Subcutaneous adipose tissue (tissue), 4 donors: Measurements from ENCODE around the gene CMC1. TPM values are rescaled to one million over a fixed set of nuclear protein-coding genes. Genes with fewer than 3 reads are reported as not detected.

Experiments
- total RNA-seq, 4 donors: library from RNA; depleted of rRNA; stranded (reverse); fragments of >200 nt; gene quantifications; one replicate each; pipeline ENCODE4 v1.1.0, GENCODE V29; 2016
- TF ChIP-seq, protein P1 (sequence below): fragments of 450-650 bp; IDR thresholded peaks from one replicate; pipeline ENCODE4 v1.5.1; 2016; ENCODE audit warnings: low read depth, mild to moderate bottlenecking, control low read depth, antibody characterized with exemption, moderate library complexity

The CMC1 gene
- total RNA-seq, 4 donors from 2014 or later, result 10.9 to 17.6 (median 13.8) TPM

DNA sequence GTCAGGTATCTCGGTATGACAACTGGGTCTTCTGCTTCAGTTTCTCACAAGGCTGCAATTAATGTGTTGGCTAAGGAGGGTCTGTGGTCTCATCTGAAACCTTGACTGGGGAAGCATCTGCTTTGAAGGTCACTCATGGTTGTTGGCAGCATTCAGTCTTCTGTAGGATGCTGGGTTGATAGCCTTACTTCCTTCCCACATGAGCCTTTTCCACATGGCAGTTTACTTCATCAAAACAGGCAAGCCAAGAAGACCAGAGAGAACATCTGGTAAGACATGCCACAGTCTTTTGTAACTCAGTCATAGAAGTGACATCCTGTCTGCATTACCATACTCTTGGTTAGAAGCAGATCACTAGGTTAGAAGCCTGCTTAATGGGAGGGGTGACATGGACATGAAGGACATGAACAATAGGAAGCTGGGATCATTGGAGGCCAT is 49.5 kb downstream of the CMC1 start:
- TF ChIP-seq, protein P1, sequence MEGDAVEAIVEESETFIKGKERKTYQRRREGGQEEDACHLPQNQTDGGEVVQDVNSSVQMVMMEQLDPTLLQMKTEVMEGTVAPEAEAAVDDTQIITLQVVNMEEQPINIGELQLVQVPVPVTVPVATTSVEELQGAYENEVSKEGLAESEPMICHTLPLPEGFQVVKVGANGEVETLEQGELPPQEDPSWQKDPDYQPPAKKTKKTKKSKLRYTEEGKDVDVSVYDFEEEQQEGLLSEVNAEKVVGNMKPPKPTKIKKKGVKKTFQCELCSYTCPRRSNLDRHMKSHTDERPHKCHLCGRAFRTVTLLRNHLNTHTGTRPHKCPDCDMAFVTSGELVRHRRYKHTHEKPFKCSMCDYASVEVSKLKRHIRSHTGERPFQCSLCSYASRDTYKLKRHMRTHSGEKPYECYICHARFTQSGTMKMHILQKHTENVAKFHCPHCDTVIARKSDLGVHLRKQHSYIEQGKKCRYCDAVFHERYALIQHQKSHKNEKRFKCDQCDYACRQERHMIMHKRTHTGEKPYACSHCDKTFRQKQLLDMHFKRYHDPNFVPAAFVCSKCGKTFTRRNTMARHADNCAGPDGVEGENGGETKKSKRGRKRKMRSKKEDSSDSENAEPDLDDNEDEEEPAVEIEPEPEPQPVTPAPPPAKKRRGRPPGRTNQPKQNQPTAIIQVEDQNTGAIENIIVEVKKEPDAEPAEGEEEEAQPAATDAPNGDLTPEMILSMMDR, result no peak

- TF ChIP-seq, protein P1, result no peak
Observed at GRCh38 chr3:28291577-28291976, 50.2 kb downstream of the CMC1 start.

DNA sequence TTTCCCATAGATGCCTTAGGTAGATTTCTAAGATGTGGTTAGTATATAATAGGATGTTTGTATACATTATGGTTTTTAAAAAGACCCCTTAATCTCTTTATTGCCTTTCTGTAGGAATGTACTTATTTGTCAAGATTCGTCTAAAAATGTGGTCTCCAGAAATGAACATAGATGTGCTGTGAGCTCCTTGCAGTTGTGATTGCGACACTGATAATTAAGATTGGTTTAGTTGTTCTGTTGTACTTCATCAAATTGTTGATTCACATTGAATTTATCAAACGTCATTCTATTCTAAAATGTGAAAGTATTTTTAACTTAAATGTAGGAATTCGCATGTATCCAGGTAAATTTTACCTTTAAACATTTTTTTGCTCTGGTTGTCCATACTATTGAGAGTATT is 51.2 kb downstream of the CMC1 start:
- TF ChIP-seq, protein P1, result no peak

DNA sequence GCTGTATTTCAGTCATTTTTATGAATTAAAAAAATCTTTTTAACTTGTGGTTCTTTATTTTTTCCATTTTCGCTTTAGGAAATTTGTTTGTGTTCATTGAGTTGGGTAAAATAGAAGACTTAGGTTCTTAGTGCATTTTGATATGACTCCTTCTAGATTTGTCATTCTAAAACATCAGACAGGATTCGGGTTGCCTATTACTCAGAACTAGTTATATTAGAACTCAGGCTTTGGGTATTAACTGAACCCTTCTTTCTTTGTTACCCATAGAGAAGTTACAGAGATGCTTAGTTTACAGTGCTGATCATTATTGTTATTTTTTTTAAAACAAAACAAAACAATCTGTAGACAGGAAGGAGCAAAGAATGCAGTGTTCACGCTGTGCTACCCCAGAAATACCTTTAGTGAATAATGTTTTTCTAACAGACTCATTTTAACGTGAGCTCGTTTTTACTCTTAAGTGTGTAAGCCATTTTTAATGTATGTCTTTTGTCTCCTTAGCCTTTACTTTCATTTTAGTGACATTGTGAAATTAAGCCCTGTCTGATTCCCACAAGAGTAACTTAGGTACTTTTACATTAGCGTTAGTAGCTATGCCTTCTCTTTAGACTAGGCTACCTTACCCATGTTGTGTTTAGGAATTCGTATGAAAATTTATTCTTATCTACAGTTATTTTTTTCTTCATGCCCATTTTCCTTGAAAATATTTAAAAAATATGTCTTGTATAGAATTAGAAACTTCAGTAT is 53.4 kb downstream of the CMC1 start:
- TF ChIP-seq, protein P1, result no peak

DNA sequence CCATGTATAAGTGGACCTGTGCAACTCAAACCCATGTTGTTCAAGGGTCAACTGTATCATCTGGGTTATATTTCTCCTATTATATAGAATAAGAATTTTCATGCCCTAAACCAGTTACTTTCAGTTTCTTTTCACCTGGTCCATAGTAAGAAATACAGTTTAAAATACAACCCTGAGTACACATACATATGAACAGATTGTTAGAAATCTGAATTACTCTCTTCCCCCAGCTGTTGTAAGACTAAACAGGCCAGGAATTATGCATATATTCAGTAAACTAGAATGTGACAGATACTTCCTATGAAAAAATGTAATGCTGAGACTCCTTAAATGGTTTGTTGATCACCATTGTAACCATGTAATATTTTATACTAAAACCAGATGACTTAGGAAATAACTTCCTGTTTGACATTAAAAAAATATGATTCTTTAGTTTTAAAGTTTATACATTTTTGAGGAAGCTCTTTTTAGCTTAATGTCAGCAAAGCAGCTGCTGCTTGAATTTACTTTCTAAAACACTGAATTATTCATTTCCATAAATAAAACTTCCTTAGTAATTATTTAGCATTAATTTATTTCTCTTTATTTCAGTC is 54.6 kb downstream of the CMC1 start:
- TF ChIP-seq, protein P1, result no peak

DNA sequence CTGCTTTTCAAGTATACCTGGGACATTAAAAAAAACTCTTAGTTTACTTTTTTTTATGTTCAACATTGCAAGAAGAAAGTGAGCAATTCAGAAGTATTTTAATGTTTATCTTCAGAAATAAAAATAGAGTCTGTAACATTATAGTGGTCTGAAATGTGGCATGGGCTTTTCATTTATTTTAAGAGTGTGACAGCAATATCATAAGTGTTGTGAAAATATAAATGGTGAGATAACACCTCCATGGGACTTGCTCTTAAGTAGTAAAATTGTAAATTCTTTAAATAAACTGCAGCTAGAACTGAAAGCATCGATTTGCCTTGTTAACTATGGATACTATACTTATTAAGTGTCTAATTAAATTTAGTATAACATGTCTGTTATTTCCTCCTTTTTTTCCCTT is 58.3 kb downstream of the CMC1 start:
- TF ChIP-seq, protein P1, result no peak

- TF ChIP-seq, protein P1, result no peak
Observed at GRCh38 chr3:28300345-28300962, 59.0 kb downstream of the CMC1 start.
